GM19025 (cell line): ENCODE measurements around the gene ECI2.
"Not testable (repeated sequence)": the region's sequence is repeated elsewhere in the genome, so short reads cannot be mapped to it uniquely, and the experiment has no call there.

Experiments
- ATAC-seq: cut with Tn5 transposase; IDR thresholded peaks from one replicate; pipeline ENCODE4 v1.9.1; 2021; ENCODE audit warnings: mild to moderate bottlenecking, low read depth, moderate library complexity; ENCODE audit not compliant: unreplicated experiment

The ECI2 gene

DNA sequence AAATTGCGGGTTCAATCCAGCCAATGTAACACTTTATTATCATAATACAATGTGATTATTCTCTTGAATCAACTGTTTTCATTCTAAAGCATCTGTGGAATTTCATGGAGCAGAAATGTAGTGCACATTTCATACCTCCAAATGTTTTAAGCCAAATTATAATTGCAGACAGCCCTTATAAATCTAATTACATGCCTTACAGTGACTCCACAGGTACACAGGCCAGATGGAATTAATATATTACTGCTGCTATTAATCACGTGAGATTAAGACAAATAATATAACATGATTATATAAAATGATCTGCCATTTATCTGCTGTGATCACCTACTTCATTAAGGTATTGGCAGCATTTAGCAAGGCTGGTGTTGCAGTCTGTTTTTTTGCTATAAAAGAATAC is 9.7 kb upstream of the ECI2 start:
- ATAC-seq: no peak

DNA sequence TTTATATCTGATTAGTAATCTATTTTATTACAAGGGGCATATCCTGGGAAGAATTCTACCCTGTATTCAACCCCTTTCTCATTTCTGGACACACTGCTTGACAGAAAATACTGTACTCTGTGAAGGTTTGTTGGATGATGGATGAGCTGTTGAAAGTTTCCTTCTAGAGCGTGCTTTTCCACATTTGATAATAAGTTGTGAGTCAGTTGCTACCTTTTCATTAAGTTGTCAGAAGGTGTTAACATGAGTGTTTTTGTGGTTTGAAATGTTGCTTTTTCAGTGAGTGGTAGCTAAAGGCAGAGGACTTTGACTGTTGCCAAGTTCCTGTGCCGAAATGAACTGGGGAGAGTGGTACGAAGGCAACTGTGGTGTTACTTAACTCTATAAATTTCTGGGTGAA is 3.9 kb upstream of the ECI2 start:
- ATAC-seq: no peak

DNA sequence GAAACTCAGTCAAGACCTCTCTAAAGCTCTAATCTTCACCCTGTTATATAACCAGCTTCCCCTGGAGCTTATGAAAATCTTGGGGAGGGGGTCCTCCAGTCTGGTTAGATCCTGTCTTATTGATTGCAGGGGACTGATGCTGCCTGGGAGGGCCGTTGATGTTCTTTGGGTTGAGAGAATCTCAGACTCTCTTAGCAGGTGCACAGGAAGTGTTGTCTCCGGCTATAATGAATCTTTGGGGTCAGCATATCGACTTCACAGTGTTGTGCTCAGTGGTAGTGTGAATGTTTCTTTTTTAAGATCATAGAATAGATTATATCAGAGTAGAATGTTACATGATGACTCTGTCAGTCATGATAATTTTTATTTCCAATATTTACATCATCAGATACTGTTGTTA is 2.8 kb upstream of the ECI2 start:
- ATAC-seq: no peak

DNA sequence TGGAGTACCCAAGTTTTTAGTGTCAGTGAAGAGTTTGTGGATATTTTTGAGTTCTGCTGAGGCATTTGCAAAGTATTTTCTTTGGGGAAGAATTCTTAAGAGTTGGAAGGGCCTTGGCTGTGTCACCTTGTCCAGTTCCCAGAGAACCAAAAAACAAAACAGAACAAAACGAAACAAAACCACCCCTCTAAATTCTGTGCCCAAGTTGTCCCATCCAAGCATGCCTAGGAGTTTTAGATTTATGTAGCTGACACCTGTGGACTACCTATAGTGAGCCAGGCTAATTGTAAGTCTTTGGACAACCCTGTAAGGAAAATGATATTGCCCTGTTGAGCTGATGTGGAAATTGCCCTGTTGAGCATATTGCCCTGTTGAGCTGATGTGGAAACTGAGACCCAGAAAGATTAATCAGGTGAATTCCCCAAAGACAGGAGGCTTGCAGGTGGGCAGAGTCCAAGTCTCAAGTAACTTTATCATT is 1.0 kb upstream of the ECI2 start:
- no peak for ATAC-seq

DNA sequence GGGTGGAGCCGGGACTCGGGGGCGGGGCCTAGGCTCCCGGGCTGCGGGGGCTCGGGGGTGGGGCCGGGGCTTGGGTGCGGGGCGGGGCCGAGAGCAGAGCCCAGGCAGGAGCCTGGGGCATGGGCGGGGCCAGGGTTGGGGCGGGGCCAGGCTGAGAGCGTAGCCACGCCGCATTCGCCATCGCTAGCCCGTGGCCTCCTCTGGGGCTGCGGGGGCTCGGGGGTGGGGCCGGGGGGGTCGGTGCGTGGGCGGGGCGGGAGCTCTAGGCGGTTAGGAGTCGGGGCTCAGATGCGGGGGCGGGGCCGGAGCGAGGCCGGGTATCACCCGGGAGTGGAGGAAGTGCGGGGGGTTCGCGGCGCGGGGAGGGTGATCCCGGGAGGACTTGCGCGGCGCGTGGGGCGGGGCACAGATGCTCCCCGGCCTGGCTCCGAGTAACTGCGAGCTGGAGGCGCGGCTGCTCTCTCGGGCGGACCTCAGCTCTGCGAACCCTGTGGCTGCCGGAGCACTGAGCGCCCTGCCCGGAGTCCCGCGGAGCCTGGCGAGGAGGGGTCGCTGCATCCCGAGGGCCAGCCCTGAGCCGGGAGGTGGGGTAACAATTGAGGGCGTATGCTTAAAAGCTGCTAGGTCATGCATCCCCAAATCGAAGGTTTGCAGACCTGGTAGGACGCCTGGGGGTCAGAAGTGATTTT is 434 bp upstream of the ECI2 start:
- peak; percentile 69 for ATAC-seq

DNA sequence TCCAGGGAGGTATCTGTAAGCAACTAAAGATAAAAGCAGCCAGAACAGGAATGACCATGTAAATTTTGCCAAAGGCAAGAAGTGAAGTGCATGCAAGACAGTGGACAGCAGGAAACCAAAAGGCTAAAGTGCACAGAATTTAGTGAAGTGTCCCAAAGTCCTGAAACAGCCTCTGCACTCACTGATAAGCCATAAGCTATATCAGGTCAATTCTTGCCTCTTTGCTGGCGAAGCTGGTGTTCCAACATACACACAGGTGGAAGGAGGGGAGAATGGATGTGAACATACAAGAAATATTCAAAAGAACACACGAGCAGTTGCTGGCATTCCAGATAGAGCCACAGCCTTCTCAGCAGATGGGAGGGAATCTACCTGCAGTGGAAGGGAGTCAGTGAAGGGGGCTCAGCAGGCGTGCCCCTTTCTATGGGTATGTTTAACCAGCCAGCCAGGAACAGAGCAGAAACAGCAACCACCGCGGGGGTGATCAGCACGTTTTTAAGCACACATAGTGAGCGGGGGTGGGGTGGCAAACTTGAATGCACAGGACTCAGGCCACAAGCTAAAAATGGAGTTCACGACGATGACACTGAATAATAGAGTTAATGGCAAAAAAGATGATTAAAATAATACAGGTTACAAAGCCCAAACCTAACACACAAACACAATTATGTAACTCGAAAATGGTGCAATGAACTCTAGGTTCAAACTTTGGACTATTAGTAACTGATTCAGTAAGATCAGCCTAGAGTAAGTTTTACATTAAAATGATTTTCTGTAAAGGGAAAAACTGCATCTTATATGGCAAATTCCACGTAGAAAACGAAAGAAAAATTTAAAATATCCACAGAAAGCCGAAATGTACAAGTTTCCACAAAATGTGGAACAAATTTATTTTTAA is 1.2 kb downstream of the ECI2 start:
- no peak for ATAC-seq

DNA sequence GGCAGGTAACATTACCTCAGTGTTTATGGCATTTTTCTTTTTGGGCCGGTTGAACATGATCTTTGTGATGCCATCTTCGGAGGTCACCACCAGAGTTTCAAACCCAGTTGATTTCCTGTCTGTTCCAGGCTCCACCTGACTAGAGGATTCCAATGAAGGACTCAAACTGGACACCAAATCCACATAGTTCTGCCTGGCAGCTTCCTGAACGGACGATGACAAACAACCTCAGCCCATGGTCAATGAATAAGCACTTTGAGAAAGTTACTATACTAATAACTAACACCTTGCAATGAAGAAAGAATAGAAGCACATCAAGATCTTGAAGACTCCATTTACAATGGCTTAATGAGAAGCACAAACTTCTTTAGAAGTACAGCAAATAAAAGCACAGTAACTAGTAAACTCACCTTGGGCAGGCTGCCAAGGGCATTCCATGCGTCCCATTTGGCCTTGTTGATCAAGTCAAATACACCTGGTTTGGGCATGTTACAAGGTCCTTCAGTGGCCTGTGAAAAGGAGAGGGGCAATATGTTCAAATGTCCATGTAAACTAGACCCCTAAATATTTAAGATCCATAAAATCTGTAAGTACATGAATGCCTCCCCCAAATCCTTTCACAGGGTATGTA is 4.9 kb downstream of the ECI2 start:
- ATAC-seq: no peak

DNA sequence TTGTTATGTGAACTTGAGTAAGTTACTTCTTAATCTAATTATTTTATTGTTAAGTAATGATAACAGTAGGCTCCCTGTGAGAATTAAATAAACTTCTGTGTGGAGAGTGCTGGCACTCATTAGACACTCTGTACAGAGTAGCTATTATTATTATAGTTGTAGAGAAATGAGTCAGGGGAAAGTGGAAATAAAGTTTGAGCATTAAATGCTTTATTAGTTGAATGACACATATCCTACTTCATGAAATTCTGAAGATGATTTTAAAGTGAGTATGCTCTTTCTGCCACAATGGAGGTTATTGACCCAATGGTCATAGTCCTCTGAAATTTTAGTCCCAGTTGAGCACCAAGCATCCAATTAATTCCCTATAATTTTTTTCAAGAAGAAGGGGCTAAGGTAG is 5.9 kb downstream of the ECI2 start:
- ATAC-seq: no peak

DNA sequence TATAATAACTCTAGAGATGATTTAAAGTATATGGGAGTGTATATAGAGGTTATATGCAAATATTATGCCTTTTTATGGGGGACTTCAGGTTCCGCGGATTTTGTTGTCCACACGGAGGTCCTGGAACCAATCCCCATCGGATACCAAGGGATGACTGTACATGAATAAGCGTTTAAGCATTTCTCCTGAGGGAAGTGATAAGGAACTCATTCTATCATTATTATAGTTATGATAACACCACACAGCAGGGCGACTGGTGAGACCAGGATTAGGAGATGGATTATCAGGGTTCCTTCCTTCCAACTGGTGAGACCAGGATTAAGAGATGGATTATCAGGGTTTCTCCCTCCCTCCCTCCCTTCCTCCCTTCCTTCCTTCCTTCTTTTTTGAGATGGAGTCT is 6.6 kb downstream of the ECI2 start:
- ATAC-seq: no peak

DNA sequence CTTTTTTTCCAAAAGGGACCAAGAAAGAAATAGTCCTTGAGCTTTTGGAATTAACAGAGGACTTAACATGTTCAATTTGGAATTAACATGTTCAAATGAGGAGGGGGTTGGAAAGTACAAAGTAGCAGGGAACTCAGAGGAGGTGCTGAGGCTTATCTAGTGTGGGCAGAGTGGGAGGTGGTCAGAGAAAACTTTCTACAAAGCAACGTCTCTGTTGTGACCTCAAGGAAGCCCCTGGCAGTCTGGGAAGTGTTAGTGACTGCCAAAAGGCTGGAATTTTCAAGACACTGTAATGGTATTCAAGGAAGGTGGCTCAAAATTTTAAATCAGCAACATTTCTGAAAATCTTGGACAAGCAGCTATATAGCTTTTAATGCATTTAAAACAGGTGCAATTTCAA is 7.3 kb downstream of the ECI2 start:
- ATAC-seq: no peak

DNA sequence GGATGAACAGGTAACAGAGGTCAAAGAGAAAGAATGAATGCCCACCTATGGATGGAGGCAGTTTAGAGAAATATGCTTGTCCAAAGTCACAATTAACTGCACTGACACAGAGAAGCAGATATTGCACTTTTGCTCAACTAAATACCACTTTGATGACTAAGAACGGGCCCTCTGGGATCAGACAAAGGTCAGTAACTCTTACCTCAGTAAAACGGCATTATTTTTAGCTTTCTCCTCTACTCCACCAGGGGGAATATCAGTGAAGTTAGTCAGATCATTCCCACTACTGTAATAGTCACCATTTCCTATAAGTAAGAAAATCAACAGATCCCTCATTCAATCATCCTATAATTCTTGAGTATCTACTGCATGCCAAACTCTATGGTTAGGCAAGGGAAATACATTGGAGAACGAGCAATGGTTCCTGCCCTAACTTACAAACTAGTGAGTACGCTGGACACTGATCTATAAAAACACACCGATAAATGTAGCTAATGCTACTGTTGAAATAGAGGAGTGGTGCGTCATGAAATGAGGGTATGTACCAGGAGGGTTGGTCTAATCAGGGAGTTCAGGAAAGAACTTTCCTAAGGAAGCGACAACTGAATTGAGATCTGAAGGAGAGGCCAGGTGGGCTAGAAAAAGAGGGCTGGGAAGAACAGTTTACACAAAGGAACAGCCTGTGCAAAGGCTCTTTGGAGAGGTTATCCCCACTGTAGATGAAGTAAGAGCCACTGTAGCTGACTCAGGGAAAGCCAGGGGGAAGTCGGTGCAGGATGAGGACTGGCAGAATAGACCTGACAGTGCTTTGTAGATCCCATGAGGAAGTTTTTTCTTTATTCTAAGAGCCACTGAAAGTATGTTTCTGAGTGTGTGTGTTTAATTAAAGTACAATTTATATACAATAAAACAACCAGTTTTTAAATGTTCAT is 9.2 kb downstream of the ECI2 start:
- ATAC-seq: no peak

DNA sequence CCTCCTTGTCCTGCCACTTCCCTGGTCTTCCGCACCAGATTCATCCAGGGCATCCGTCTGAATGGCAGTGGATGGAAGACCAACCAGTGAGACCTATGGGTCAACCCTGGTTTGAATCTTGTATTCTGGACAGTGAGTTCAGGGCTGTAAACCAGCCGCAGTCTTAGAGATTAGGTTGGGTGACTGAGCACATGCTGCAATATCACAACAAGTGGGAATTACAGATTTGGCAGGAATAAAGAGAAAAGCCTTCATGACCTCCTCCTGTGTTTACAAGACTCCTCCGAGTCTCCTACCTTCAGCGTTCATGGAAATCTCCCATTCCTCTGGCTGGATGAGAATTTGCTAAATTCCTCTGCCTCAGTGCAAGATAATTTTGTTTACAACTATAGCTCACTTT is 9.9 kb downstream of the ECI2 start:
- ATAC-seq: no peak

DNA sequence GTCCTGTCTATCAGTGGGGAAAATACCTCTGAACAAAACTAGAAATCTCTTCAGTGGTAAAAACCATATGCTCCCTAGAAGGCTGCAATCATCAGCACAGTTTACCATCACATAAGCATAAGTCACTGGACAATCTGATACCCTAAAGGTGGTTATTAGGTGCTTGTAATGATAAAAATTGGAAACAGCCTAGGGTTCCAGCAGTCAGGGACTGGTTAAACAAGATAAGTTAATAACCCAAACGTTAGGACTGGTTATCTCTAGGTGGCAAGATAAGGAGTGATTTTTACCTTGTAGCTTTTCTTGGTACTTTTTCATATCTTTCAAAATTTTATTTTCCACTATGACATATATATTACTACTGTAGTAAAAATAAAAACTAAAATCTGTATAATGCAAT is 11.0 kb downstream of the ECI2 start:
- no peak for ATAC-seq

DNA sequence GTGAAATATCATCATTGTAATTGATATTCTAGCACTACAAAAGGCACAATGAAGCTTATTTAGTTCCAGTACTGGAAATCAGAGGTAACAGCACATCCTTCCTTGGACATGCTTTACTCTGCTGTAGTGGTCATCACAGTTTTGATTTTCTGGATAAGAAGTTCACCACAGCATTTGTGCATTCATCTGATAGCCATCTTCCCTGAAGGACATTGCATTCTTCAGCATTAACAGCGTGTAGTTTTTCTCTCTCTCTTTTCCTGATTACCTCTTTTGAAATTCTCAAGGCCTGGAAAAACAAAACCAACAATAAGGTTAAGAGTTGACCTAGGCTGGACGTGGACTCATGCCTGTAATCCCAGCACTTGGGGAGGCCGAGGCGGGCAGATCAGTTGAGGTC is 19.6 kb downstream of the ECI2 start:
- ATAC-seq: no peak

DNA sequence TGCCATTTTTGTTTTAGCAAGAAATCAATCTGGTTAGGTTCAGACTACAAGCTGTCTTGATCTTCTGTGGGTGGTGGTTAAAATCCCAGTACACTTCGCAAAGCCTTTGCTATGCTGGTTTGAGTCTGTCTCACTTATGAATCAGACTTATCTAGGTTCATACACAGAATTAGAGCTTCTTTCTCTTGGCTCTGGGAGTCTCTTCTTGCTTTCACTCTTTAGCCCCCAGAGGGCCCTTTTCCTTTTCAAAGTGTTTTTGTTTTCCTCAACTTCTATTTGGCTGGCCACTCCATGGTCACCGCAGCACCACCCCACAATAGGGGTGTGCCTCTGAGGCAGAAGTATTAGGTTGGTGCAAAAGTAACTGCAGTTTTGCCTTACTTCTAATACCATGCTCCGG is 21.3 kb downstream of the ECI2 start:
- no peak for ATAC-seq

DNA sequence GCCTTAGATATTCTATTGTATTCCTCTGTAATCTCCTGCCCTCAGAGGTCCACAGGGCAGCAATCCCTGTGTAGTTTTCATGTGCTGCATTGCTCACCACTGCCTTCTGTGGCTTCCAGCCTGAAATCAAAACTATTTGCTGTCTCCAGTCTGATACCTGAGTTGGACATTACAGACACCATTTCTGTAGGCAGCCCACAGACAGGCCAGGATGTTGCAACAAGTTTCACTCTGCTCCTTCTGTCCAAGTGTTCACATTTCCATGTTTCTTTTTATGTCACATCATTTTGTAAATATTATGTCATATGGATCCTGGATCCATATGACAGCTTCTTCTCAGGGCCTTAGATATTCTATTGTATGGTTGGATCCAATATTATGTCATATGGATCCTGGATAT is 21.7 kb downstream of the ECI2 start:
- ATAC-seq: no peak

DNA sequence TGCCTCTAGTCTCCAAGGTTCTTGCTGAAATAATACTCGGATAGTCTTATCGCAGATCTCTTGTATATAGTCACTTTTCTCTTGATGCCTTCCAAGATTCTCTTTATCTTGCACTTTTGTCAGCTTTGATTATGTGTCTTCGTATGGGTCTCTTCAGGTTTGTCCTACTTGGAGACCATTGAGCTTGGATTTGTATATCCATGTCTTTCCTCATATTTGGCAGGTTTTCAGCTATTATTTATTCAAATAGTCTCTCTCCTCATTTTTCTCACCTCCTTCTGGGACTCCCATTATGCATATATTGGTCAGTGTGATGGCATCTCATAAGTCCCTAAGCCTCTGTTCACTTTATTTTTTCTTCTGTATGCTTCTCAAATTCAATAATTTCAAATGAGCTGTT is 23.0 kb downstream of the ECI2 start:
- ATAC-seq: no peak

DNA sequence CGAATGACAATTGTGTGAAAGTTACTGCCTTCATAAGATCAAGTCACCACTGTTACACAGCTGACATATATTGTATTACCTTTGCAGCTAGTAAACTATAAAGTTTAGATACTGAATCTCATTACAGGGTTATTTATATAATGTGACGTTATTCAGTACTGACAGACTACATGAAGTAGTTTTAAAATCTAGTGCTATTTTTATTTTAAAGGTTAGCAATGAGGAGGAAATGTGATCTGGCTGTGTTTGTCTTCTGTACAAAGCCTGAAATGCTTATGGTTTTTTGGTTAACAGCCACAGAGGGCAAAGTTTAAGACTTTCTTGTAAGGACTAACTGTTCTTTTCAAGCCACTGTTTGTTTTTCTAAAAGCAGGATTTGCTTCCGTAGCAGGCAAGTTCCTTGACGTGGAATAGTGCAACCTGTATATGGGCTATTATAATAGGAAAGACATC is 26.0 kb downstream of the ECI2 start:
- not testable (repeated sequence) for ATAC-seq

DNA sequence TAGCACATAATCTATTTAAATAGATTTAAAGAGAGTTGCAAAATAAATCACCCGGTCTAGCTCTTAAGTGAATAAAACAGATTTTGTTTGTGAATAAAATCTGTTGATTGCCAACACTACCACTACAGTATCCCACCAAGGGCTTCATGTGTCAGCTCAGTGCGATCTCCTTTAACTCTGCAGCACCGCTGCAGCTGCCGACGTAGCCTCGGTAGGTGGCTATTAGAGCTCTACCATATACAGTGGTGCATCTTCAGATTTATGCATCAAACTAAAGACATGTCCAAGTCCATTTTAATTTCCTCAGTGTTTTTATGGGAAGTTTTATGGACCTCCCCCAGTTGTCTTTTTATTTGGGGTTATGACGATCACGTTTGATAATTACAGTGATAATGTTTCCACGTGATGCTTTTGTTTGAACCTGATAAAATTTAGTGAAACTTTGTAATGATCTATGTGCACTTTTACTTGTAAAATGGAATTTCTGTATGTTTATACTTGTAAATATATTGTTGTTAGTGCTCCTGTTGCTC is 26.7 kb downstream of the ECI2 start:
- ATAC-seq: no peak

DNA sequence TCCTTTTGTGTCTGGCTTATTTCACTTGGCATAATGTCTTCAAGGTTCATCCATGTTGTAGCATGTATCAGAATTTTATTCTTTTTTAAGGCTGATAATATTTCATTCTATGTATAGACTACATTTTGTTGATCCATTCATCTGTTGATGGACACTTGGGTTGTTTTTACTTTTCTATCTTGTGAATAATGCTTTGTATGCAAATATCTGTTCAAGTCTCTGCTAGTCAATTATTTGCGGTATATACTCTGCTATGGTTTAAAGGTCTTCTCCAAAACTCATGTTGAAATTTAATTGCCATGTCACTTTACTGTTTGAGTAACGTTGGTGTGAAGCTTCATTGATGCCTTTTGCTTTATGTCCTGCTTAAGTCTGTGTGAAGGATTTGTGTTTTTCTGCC is 27.5 kb downstream of the ECI2 start:
- no peak for ATAC-seq
